Stimulated activated CD4-positive, alpha-beta T cell treated with anti-CD3 and anti-CD28 coated beads, Interleukin-12 subunit alpha, Interleukin-12 subunit beta, amount 100 ng/mL, for 48 hours (primary cell): Measurements from ENCODE around the gene JMJD8.
"Not testable (repeated sequence)": the region's sequence is repeated elsewhere in the genome, so short reads cannot be mapped to it uniquely, and the experiment has no call there.

Experiments used
- DNase-seq, 3 donors: peaks; one replicate each; pipeline ENCODE4 v3.0.0-alpha.2; 2020; ENCODE audit warnings: low read depth in 2 of 3, low spot score in 1 of 3

Gene JMJD8

DNA sequence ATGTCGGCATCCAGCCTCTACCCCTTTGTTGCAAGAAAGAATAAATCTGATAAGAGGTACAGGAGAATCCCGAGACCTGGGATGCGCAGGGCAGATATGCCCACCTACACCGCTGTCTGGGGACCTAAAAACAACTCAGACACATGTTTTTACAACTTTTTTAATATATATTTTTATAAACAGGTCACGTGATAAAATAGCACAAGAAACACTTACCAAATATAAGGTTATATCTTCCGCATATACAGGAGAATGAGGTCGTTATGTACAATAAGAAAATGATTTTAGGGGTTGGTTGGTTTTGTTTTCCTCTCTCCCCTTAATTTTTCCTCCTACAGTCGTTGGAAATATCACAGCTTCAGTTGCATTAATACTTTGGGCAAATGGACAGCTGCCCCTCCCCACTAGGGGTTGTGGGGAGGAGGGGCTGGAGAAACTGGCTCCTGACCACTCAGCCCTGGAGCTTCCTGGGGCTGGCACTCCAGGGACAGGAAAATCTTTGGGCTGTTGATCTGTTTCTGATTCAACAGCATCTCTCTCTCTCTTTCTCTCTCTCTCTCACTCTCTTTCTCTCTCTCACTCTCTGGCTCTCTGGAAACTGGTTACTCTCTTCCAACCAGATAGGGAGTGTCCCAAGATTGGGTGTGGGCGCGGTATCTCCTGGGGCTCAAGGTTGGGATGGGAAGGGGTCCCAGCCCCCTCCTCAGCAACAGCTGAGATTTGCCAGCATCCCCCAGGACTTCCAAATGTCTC, 8.4 kb upstream of the JMJD8 start:
- DNase-seq: no peak

- DNase-seq: not testable (repeated sequence)
These were observed 7.1 kb upstream of the JMJD8 start for GRCh38 chr16:691242-691641.

DNA sequence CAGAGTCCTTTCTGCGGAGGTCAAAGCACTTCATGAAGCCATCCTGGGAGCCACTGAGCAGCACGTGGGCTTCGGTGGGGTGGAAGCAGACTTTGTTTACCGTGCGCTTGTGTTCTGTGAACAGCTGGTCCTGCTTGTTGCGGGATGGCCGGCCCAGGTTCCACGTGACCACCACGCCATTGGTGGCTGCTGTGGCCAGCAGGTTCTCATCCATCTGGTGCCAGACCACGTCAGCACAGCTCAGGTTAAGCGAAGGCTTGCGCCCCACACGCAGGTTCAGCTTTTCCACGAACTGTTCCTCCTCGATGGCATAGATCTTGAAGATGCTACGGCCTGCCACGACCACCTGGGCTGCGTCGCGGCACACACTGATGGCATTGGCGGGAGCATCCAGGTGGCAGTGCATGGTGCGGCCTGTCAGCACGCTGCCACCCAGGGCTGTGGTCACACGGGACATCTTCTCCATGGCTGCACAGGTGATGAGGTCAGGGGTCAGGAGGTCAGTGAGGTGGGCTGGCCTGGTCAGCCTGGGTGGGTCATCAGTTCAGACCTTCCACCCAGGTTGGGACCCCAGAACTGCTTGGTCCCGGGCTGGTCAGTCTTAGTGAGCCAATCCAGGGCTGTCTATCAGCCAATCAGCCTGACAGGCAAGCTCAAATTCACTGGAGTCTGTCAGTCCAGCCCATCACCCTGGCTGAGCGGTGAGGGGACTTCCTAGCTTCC, 5.2 kb upstream of the JMJD8 start:
- DNase-seq: no peak

DNA sequence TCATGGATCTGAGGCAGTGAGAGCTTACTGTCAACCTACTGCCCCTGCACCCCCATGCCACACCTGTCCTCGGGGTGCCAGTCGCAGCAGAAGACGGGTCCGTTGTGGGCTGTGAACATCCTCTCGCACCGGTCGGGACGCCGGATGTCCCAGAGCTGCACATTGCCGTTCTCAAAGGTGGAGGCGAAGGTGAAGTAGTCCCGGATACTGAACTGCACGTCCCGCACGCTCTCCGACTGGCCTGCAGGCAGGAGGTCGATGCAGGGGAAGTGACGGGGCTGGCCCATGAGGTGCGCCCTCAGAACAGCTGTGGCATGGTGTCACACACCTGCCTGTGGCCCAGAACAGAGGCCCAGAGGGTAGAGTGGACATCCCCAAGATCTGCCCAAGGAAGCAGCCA, 3.4 kb upstream of the JMJD8 start:
- DNase-seq: no peak

GRCh38 chr16:686459-687260, 2.5 kb upstream of the JMJD8 start:
- DNase-seq: no peak

- no peak for DNase-seq
These were observed 1.8 kb upstream of the JMJD8 start for GRCh38 chr16:685967-686366.

DNA sequence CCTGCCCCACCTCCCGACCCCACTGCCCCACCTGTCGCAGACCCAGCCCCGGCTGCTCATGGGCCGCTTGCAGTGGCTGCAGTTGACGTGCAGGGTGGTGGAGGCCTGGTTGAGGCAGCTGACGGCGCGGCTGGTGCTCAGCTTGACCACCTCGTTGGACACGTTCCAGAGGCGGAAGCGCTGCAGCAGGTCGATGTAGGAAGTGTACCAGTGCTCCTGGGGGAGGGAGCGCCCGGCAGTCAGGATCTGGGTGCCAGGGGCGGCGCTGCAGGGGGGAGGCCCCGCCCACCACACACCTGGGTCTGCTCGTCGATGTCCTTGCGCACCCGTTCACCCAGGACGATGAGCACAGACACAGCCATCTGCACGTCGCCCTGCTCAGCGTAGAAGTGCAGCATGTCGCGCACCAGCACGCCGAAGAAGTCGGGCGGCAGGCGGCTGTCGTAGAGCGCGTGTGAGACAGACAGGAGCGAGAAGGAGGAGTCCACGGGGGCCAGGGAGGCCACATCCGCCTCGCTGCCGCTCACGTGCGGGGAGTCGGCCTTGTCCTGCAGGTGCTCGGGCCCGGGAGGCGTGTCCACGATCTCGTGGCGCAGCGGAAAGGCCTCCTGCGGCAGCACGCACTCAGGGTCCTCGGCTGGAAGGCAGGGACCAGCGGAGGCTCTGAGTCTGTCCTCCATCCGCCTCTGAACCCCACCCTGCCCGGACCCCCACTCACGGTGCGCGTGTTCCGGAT, 995 bp upstream of the JMJD8 start:
- DNase-seq: no peak

DNA sequence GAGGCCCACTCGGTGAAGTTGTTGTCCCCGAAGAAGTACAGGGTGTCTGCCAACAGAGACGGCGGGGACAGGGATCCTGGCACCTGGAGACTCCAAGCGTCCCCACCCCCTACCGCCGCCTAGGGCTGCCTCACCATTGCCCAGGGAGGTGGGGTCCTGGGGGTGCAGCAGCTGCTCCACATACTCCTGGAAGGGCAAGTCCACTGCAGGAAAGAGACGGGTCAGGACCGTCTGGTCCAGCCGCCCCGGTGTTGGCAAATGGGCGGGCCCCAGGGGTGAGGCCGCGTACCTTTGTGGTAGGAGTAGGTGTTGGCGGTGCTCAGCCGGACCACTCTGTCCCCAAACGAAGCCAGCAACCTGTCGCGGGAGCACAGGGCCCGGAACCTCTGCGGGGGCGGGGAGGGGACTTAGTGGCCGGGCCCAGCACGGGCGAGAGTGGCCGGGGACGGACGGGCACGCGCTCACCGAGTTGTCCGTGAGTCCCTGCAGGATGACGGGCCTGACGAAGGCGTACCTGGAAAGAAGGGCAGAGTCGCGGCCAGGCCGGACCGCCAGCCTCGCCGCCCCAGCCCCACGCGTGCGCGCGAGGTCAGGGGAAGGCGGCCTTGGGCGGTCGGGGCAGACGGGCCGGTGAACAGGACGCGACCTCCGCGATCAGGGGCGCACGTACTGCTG, 601 bp downstream of the JMJD8 start:
- DNase-seq: no peak

GRCh38 chr16:682493-683395, 1.4 kb downstream of the JMJD8 start:
- no peak for DNase-seq

GRCh38 chr16:681746-682427, 2.2 kb downstream of the JMJD8 start:
- no peak for DNase-seq

DNA sequence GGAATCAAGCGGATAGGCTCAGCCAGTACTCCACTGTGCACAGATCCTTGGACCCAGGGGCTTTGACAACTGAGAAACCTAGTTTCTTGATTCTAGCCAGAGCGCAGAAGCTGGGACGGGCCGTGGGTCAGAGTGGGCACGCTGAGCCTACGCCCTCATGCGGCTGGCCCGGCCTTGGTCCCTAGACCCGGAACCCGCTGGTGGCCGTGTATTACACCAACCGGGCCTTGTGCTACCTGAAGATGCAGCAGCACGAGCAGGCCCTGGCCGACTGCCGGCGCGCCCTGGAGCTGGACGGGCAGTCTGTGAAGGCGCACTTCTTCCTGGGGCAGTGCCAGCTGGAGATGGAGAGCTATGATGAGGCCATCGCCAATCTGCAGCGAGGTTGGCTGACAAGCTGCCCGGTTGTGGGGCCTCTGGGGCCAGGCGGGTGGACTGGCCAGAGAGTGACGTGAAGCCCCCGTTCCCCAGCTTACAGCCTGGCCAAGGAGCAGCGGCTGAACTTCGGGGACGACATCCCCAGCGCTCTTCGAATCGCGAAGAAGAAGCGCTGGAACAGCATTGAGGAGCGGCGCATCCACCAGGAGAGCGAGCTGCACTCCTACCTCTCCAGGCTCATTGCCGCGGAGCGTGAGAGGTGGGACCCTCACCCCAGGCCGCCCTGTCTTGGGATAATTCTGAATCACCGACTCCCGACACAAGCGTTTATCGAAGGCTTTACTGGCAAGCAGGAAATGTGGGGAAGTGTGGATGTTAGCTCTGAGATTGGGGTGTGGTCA, 3.0 kb downstream of the JMJD8 start:
- DNase-seq: no peak

GRCh38 chr16:680625-680945, 3.5 kb downstream of the JMJD8 start:
- no peak for DNase-seq

- peak; percentile 86 to 88 (median 87) for DNase-seq
These were observed 4.1 kb downstream of the JMJD8 start, which contains the start of gene STUB1 for GRCh38 chr16:679814-680624. STUB1 (plus strand) TSS chr16:680410; CDS start chr16:680526, 116 bp downstream.

- peak in 2 of 3 donors; percentile 32 for DNase-seq
These were observed 5.0 kb downstream of the JMJD8 start for GRCh38 chr16:678858-679813.

GRCh38 chr16:678209-678857, 5.8 kb downstream of the JMJD8 start:
- no peak for DNase-seq
